Upper lobe of left lung (tissue), 4 donors: ENCODE data around the gene LAMB2.

ENCODE experiments used
- EP300 ChIP-seq, 4 donors: sonication (generic); formaldehyde crosslinking; IDR thresholded peaks; one replicate each; pipeline ENCODE4 v1.5.1; 2017; ENCODE audit warnings: antibody characterized with exemption in 4 of 4, control low read depth in 2 of 4
- POLR2A ChIP-seq, 4 donors: fragments of 450-650 bp; IDR thresholded peaks; one replicate each; pipeline ENCODE4 v1.5.1; 2016 to 2017; ENCODE audit warnings: antibody characterized with exemption in 4 of 4, mild to moderate bottlenecking in 2 of 4
- POLR2AphosphoS5 ChIP-seq, 2 donors: sonication (generic); formaldehyde crosslinking; IDR thresholded peaks; one replicate each; pipeline ENCODE4 v1.5.1; 2017; ENCODE audit warnings: antibody characterized with exemption in 2 of 2
- TF ChIP-seq, protein P1 (sequence below), 6 experiments: fragments of 450-650 bp in 4 of 6; fragments of 200-600 bp in 2 of 6; sonication (generic) in 2 of 6; IDR thresholded peaks; one replicate each; pipeline ENCODE4 v1.5.1; 2016 to 2019; ENCODE audit warnings: antibody characterized with exemption in 6 of 6

DNA sequence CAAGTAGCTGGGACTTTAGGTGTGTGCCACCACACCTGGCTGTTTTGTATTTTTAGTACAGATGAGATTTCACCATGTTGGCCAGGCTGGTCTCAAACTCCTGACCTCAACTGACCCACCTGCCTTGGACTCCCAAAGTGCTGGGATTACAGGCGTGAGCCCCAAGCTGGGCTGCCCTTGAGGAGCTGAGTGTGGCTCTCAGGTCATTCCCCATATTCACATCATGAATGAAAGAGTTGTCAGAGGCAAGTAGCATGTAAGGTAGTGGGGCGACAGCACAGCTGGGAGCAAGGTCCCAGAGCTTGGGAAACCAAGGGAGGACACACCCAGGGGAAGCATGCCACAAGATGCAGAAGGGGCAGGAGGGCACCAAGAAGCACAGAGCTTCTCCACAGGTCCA lies 28.3 kb upstream of the LAMB2 start:
- TF ChIP-seq, protein P1, sequence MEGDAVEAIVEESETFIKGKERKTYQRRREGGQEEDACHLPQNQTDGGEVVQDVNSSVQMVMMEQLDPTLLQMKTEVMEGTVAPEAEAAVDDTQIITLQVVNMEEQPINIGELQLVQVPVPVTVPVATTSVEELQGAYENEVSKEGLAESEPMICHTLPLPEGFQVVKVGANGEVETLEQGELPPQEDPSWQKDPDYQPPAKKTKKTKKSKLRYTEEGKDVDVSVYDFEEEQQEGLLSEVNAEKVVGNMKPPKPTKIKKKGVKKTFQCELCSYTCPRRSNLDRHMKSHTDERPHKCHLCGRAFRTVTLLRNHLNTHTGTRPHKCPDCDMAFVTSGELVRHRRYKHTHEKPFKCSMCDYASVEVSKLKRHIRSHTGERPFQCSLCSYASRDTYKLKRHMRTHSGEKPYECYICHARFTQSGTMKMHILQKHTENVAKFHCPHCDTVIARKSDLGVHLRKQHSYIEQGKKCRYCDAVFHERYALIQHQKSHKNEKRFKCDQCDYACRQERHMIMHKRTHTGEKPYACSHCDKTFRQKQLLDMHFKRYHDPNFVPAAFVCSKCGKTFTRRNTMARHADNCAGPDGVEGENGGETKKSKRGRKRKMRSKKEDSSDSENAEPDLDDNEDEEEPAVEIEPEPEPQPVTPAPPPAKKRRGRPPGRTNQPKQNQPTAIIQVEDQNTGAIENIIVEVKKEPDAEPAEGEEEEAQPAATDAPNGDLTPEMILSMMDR (IDR thresholded peaks at IDR 0.05), result no peak
- TF ChIP-seq POLR2AphosphoS5 (IDR thresholded peaks at IDR 0.05), result no peak
- TF ChIP-seq POLR2A (IDR thresholded peaks at IDR 0.05), result no peak
- no peak for TF ChIP-seq EP300 (IDR thresholded peaks at IDR 0.05)
